Hepatocyte (in vitro differentiated cells): ENCODE measurements around the gene PIGC.

ENCODE experiments used
- EZH2 ChIP-seq: fragments of 200-600 bp; sonication (generic); IDR thresholded peaks from 2 replicates; pipeline ENCODE4 v1.6.1; 2016; ENCODE audit warnings: antibody characterized with exemption, mild to moderate bottlenecking, borderline replicate concordance
- EZH2phosphoT487 ChIP-seq: fragments of 200-600 bp; sonication (generic); IDR thresholded peaks from one replicate; pipeline ENCODE4 v1.6.1; 2018; ENCODE audit warnings: antibody characterized with exemption, mild to moderate bottlenecking, low read depth, moderate library complexity; ENCODE audit not compliant: unreplicated experiment, severe bottlenecking
- TF ChIP-seq, protein P1 (sequence below): fragments of 200-600 bp; sonication (generic); IDR thresholded peaks from 2 replicates; pipeline ENCODE4 v1.5.1; 2016; ENCODE audit warnings: antibody characterized with exemption, mild to moderate bottlenecking; ENCODE audit not compliant: poor library complexity

DNA sequence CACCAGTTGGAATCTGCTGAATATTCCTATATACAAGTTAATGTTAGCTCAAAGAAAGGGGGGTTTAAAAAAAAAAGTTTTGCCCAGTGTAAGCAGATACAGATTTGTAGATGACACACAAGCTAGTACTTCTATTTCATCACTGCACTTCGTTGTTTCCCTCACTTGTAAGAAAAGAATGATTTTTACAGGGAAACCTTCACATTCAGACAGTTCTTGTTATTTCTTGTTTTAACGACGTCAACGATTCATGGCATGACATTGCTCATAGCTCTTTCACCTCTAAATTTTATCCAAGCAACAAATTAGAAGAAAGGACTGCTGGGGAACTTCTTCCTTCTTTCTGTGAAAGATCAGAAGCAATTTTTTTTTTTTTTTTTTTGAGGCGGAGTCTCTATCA lies 49.1 kb downstream of the PIGC start:
- TF ChIP-seq, protein P1, sequence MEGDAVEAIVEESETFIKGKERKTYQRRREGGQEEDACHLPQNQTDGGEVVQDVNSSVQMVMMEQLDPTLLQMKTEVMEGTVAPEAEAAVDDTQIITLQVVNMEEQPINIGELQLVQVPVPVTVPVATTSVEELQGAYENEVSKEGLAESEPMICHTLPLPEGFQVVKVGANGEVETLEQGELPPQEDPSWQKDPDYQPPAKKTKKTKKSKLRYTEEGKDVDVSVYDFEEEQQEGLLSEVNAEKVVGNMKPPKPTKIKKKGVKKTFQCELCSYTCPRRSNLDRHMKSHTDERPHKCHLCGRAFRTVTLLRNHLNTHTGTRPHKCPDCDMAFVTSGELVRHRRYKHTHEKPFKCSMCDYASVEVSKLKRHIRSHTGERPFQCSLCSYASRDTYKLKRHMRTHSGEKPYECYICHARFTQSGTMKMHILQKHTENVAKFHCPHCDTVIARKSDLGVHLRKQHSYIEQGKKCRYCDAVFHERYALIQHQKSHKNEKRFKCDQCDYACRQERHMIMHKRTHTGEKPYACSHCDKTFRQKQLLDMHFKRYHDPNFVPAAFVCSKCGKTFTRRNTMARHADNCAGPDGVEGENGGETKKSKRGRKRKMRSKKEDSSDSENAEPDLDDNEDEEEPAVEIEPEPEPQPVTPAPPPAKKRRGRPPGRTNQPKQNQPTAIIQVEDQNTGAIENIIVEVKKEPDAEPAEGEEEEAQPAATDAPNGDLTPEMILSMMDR: no peak
- TF ChIP-seq EZH2phosphoT487 (no peak), EZH2 (no peak)
